Testis (tissue), 2 donors: ENCODE data around the gene CNKSR3.

Experiments used
- POLR2A ChIP-seq: fragments of 450-650 bp; IDR thresholded peaks from one replicate; pipeline ENCODE4 v1.6.1; 2017; ENCODE audit warnings: antibody characterized with exemption, mild to moderate bottlenecking, moderate library complexity
- TF ChIP-seq, protein P1 (sequence below), 3 experiments: fragments of 450-650 bp in 2 of 3; fragments of 200-600 bp in 1 of 3; sonication (generic) in 1 of 3; IDR thresholded peaks; one replicate each; pipeline ENCODE4 v1.5.1; 2016 to 2019; ENCODE audit warnings: antibody characterized with exemption in 3 of 3, mild to moderate bottlenecking in 2 of 3, moderate library complexity in 1 of 3

DNA sequence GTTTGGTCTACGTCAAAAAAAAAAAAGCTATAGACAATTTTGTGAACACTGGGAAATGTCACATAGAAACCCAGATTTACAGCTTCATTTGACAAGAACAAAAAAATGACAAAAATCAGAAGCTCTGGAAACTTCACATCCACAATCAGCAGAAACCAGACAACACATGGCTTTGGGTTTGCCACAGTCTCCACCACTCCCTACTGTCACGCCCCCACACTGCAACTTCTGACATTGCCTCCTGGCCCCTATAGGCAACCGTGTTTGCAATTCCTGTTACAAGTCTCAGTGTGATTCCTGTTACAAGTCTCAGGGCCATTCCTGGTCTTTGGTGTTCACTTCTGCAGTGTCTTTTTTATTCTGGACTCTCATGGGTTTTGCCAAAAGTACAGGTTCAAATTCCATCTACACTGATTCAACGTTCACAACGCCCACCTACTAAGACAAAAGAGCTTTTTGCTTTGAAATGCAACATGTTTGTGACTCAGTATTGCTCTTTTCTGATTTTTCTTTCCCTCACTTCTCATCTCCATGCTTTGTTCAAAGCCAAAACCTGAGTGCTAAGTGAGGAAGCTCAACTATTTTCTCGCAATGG, 12.0 kb downstream of the CNKSR3 start:
- no peak for TF ChIP-seq POLR2A
- TF ChIP-seq, protein P1, sequence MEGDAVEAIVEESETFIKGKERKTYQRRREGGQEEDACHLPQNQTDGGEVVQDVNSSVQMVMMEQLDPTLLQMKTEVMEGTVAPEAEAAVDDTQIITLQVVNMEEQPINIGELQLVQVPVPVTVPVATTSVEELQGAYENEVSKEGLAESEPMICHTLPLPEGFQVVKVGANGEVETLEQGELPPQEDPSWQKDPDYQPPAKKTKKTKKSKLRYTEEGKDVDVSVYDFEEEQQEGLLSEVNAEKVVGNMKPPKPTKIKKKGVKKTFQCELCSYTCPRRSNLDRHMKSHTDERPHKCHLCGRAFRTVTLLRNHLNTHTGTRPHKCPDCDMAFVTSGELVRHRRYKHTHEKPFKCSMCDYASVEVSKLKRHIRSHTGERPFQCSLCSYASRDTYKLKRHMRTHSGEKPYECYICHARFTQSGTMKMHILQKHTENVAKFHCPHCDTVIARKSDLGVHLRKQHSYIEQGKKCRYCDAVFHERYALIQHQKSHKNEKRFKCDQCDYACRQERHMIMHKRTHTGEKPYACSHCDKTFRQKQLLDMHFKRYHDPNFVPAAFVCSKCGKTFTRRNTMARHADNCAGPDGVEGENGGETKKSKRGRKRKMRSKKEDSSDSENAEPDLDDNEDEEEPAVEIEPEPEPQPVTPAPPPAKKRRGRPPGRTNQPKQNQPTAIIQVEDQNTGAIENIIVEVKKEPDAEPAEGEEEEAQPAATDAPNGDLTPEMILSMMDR (IDR thresholded peaks at IDR 0.05), result no peak
